ENCODE results near the gene PLCB3.

DNA sequence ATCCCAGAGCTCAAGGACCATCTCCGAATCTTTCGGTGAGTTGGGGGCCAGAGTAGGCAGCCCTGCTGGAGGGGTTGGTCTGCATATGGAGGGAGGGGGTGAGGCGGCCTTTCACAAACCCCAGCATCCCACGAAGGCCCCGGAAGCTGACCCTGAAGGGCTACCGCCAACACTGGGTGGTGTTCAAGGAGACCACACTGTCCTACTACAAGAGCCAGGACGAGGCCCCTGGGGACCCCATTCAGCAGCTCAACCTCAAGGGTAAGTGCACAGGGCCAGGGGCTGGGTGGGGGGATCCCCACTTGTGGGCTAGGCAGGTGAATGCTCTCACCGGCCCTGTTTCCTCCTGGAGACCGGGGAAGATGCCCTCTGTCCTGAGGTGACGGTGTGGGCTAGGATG is 31.6 kb upstream of the PLCB3 start:
- TF ChIP-seq, protein P1, sequence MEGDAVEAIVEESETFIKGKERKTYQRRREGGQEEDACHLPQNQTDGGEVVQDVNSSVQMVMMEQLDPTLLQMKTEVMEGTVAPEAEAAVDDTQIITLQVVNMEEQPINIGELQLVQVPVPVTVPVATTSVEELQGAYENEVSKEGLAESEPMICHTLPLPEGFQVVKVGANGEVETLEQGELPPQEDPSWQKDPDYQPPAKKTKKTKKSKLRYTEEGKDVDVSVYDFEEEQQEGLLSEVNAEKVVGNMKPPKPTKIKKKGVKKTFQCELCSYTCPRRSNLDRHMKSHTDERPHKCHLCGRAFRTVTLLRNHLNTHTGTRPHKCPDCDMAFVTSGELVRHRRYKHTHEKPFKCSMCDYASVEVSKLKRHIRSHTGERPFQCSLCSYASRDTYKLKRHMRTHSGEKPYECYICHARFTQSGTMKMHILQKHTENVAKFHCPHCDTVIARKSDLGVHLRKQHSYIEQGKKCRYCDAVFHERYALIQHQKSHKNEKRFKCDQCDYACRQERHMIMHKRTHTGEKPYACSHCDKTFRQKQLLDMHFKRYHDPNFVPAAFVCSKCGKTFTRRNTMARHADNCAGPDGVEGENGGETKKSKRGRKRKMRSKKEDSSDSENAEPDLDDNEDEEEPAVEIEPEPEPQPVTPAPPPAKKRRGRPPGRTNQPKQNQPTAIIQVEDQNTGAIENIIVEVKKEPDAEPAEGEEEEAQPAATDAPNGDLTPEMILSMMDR (IDR thresholded peaks at IDR 0.05; ENCODE audit: poor library complexity) = no peak
- no peak for TF ChIP-seq EZH2 (IDR thresholded peaks at IDR 0.05; ENCODE audit: borderline replicate concordance)
- TF ChIP-seq EZH2phosphoT487 (IDR thresholded peaks at IDR 0.05; ENCODE audit: low read depth, severe bottlenecking, unreplicated experiment) = no peak

Measured in hepatocyte (in vitro differentiated cells).